GM19099 (cell line): ENCODE data around the gene SAG.

Experiments used
- POLR2A ChIP-seq: IDR thresholded peaks from 3 replicates; pipeline ENCODE4 v1.6.1; 2011; ENCODE audit warnings: low read depth; ENCODE audit not compliant: insufficient read length; ENCODE audit errors: extremely low read depth

SAG gene

DNA sequence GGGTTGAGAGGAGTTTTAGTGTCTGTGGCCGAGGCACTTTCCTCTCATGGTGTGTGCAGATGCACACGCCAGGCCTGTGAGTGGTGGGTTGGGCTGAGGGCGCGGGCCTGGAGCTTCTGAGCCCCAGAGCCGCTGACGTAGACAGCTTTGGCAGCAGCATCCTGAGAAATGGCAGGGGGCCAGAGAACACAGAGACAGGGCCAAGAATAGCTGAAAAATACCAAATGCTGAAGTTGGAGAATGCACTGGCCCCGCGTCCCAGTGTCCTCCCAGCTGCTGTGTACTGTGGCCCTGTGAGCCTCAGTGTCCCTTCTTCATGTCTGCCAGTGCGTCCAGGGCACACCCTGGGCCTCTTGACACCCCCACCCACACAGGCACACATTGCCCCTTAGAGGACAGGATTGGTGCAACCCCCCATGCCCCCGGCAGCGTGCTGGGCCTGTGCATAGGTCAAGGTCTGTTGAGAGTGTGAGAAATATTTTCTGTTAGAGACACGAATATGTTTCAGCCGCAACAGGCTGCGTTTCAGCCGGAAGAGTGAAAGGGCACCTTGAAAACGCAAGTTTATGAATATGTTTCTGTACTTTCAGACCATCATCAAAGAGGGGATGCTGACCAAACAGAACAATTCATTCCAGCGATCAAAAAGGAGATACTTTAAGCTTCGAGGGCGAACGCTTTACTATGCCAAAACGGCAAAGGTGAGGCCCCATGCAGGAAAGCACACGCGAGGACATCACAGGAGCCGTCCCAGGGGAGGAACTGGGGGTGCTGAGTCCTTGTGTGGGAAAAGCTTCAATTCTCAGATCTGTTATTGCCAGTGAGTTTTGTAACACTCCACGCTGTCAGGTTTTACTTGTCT is 80.3 kb downstream of the SAG start:
- no peak for TF ChIP-seq POLR2A

- no peak for TF ChIP-seq POLR2A
Measured at GRCh38 chr2:233389601-233390125, 82.0 kb downstream of the SAG start.

DNA sequence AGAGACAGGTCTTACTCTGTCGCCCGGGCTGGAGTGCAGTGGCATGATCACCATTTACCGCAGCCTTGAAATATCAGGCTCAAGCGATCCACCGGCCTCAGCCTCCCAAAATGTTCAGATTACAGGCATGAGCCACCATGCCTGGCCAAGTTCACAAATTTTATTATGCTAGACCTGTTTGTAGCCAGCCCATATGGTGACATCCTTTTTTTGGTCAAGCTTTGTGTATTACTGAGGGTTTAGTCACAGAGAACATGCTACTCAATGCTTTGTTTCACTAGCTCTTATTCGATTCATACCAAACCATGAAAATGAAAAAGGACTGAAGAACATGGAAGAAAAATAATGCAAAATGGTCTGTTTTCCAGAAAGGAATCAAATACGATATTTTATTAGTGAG is 88.1 kb downstream of the SAG start:
- TF ChIP-seq POLR2A = no peak
